HG03378 (cell line): ENCODE measurements around the gene CDC25A.

ENCODE experiments used
- ATAC-seq: cut with Tn5 transposase; IDR thresholded peaks from one replicate; pipeline ENCODE4 v1.9.1; 2021; ENCODE audit warnings: mild to moderate bottlenecking, moderate library complexity; ENCODE audit not compliant: unreplicated experiment

Gene CDC25A

DNA sequence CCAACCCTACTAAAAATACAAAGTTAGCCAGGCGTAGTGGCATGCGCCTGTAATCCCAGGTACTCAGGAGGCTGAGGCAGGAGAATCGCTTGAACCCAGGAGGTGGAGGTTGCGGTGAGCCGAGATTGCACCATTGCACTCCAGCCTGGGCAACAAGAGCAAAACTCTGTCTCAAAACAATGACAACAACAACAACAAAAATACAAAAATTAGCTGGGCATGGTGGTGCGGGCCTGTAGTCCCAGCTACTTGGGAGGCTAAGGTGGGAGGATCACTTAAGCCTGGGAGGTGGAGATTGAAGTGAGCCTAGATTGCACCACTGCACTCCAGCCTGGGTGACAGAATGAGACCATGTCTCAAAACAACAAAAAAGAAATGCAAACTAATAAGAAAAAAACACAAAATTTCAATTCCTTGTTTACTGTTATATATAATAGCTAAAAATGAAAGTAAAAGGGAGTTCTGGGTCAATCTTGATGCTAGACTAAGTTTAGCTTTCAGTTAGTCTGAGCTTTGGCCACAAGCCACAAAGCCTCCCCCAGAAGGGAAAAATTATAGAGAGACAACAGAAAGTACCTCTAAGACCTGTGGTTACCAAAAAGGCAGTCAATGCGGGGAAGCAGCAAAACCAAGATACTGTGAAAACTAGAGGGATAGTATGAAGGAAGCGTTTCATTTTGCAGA is 76.0 kb downstream of the CDC25A start:
- ATAC-seq = peak; percentile 83

DNA sequence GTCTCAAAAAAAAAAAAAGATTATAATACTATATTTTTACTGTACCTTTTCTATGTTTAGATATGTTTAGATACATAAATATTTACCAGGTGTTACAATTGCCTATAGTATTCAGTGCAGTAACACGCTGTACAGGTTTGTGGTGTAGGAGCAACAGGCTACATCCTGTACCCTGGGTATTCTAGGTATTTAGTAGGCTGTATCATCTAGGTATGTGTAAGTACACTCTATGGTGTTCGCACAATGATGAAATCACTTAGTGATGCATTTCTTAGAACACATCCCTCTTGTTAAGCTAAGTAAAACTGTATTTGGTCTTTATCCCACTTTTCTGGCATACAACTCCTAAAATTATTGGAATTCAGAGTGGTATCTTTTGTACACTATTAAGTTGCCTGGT is 77.8 kb downstream of the CDC25A start:
- ATAC-seq = no peak

DNA sequence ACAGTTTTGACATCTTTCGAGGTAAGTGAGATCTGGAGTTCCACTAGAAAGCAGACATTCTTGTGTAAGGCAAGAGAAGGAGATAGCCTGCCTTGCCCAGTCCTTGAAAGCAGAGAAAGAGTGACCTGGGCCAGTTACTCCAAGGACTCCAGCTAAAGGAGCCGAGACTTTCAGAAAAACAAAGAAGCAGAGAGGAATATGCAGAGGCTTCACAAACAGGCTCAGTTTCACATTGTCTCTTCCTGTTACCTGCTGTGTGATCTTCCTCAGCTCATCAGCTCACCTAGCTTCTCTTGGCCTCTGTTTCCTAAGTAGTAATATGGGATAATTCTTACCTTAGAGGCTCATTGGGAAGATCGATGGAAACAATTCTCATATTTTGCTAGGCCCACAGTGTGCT is 81.0 kb downstream of the CDC25A start:
- no peak for ATAC-seq
